OCI-LY1 (cell line): ENCODE measurements around the gene PGAM4.
"Not testable (repeated sequence)": the region's sequence is repeated elsewhere in the genome, so short reads cannot be mapped to it uniquely, and the experiment has no call there.

Experiments used
- EZH2 ChIP-seq: fragments of 200-600 bp; sonication (generic), shearing (Covaris generic); IDR thresholded peaks from 2 replicates; pipeline ENCODE4 v1.8.0; 2017; ENCODE audit warnings: borderline replicate concordance, mixed run types, mild to moderate bottlenecking, antibody characterized with exemption, low read length, moderate library complexity, mixed read lengths
- TF ChIP-seq, protein P1 (sequence below): fragments of 200-600 bp; sonication (generic), shearing (Covaris generic); IDR thresholded peaks from 2 replicates; pipeline ENCODE4 v1.5.1; 2017; ENCODE audit warnings: mild to moderate bottlenecking, antibody characterized with exemption, low read length, moderate library complexity, mixed read lengths

DNA sequence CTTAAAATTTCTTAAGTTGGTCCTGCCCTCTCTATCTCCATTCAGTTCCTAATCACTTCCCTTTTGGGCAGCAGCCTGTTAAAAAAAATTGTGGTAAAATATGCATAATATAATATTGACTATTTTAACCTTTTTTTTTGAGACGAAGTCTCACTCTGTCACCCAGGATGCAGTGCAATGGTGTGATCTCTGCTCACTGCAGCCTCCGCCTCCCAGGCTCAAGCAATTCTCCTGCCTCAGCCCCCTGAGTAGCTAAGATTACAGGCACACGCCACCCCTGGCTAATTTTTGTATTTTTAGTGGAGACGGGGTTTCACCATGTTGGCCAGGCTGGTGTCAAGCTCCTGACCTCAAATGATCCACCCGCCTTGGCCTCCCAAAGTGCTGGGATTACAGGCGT lies 50.1 kb downstream of the PGAM4 start:
- TF ChIP-seq, protein P1, sequence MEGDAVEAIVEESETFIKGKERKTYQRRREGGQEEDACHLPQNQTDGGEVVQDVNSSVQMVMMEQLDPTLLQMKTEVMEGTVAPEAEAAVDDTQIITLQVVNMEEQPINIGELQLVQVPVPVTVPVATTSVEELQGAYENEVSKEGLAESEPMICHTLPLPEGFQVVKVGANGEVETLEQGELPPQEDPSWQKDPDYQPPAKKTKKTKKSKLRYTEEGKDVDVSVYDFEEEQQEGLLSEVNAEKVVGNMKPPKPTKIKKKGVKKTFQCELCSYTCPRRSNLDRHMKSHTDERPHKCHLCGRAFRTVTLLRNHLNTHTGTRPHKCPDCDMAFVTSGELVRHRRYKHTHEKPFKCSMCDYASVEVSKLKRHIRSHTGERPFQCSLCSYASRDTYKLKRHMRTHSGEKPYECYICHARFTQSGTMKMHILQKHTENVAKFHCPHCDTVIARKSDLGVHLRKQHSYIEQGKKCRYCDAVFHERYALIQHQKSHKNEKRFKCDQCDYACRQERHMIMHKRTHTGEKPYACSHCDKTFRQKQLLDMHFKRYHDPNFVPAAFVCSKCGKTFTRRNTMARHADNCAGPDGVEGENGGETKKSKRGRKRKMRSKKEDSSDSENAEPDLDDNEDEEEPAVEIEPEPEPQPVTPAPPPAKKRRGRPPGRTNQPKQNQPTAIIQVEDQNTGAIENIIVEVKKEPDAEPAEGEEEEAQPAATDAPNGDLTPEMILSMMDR: not testable (repeated sequence)
- not testable (repeated sequence) for TF ChIP-seq EZH2
